GM19438 (cell line): ENCODE results near the gene C2CD4B.

ENCODE experiments used
- ATAC-seq: cut with Tn5 transposase; IDR thresholded peaks from one replicate; pipeline ENCODE4 v1.9.1; 2021; ENCODE audit warnings: low read depth; ENCODE audit not compliant: unreplicated experiment

C2CD4B gene

GRCh38 chr15:62150445-62150844 is 14.6 kb downstream of the C2CD4B start:
- no peak for ATAC-seq

DNA sequence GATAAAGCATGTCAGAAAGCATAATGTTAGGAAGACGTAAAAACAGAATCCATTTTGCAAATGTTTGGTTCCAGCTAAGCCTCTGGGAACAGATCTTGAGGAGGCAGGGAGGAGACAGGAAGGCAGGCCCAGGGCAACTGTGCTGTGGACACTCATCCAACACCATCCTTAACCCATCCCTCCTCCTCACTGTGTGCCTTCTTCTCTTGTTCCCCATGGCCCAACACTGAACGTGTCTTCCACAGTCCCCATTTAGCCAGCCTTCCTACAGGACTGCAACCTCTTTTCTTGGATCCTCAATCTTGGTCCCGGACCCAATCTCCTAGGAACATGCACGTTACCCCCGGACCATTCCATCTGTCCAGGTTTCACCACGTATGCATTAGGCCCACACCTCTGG is 15.4 kb downstream of the C2CD4B start:
- ATAC-seq, result no peak

- ATAC-seq, result no peak
Observed at GRCh38 chr15:62147551-62147950, 17.5 kb downstream of the C2CD4B start.

DNA sequence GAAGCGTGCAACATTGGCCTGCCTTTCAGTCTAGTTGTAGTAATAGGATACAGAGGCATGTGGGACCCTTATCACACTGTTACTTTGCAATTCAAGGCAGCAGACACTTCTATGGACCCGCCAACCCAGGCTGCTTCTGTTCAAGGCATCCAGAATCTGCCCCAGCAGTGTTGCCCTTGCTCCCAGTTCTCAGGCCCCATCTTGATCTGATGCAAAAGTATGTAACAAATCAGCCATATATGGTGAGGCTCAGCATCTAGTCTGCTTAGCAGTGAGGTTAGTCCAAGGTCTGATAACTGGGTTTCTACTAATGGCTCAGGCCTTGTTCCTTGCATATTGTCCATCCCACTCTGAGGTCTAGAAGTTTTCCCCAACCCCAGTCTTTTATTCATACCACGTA is 17.9 kb downstream of the C2CD4B start:
- no peak for ATAC-seq

DNA sequence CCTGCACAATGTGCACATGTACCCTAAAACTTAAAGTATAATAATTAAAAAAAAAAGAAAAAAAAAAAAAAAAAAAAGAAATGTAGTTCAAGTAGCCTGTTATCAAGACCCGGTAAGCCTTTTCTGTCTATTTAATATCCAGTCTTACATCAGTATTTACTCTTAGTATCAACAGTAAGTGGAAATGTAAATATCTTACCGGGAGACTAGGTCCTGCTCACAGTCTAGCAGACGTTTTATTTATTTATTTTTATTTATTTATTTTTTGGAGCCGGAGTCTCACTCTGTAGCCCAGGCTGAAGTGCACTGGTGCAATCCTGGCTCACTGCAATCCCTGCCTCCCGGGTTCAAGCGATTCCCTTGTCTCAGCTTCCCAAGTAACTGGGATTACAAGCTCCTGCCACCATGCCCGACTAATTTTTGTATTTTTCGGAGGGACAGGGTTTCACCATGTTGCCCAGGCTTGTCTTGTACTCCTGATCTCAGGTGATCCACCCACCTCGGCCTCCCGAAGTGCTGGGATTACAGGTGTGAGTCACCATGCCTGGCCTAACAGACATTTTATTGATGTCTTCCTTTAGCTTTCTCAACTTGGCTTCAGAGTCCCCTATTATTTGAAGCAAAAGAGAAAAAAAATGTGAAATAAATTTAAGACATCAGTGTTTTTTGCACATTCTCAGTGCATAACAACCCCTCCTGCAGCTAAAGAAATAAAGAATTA is 19.9 kb downstream of the C2CD4B start:
- no peak for ATAC-seq

DNA sequence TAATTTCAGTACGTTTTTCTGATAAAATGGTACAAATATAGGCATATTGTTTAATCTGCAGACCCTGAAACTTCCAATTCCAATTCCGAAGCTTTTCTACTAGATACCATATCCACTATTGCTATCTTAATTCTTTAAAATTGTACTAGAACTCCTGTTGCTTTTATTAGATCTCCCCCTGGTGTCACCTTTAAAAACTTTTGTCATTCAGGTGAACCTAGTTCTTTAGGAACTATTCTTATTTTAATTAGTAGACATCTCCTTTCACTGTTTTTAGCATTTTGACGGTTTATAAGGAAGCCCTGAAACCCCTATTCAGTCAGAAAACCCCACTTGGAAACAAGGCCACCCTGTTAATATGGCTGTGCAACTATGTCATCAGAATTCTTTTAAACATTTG is 22.3 kb downstream of the C2CD4B start:
- ATAC-seq, result no peak

GRCh38 chr15:62141643-62142588 is 23.2 kb downstream of the C2CD4B start:
- ATAC-seq, result no peak

DNA sequence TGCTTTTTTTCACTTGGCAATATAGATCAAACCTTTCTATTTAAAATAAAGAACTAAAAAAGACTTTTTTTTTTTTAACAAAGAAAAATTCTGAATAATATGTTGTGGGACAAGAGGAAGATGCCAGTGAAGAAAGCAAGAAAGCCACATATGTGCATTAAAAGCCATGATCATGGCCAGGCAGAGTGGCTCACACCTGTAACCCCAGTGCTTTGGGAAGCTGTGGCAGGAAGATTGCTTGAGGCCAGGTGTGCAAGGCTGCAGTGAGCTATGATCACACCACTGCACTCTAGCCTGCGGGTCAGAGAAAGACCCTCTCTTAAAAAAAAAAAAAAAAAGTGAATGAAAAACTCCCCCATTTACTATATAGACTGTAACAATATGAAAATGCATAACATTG is 23.9 kb downstream of the C2CD4B start:
- no peak for ATAC-seq

DNA sequence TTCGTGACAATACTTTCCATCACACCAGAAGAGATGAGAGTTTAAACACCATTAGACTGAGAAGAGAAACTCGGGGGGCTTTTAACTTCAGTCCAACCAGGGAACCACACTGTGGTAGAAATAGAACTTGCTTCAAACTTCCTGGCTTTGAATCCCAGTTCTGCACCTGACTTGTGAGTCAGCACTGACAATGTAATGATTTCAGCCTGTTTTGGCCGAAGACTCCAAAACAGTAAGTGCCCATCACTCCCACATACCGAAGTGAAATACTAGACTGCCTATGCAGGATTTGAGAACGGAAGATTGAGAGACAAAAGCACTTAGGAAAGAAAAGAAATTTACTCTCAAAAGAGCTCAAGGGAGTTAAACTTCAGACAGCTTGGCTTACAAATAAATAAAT is 27.0 kb downstream of the C2CD4B start:
- ATAC-seq, result no peak

- no peak for ATAC-seq
Observed at GRCh38 chr15:62136911-62137865, 27.9 kb downstream of the C2CD4B start.

- ATAC-seq, result no peak
Observed at GRCh38 chr15:62135532-62136134, 29.5 kb downstream of the C2CD4B start.

- no peak for ATAC-seq
Observed at GRCh38 chr15:62133141-62133540, 31.9 kb downstream of the C2CD4B start.

DNA sequence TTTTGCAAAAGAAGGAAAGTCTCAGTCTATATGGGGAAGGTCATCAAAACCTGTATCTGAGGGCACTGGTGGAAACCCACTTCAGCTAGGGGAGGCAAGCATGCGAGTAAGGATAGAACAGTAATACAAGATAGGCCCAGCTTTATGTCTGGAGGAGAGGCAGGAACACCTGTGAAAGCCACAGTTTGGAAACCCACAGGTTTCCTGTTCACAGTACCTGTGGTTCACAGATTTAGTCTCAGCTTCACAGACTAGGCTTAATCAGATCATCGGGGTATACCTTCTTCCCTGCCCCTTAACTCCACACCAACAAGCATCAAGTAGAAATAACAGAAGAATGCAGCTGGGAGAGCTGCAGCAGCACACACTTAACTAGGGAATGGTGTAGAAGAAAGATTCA is 36.2 kb downstream of the C2CD4B start:
- no peak for ATAC-seq

- ATAC-seq, result no peak
Observed at GRCh38 chr15:62126364-62126763, 38.7 kb downstream of the C2CD4B start.

DNA sequence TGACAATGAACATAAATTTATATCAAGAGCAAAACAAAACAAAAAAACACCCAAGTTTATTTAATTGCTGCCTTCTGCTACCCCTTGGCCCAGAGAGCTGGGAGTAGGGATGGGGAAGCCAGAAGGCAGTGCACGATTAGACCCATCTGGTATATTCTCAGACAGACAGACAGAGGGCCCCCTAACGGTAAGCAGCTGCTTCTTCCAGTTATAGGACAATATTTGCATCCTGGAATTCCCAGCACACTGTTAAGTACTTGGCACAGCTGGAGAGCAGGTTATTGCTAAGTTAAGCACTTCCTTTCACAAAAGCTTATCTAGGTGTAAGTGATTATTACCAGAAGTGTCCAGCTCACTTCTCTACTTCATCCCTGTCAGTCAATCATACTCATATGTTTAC is 39.3 kb downstream of the C2CD4B start:
- ATAC-seq, result no peak

GRCh38 chr15:62124973-62125303 is 40.1 kb downstream of the C2CD4B start:
- ATAC-seq, result no peak

- no peak for ATAC-seq
Observed at GRCh38 chr15:62124176-62124972, 40.7 kb downstream of the C2CD4B start.

- ATAC-seq, result no peak
Observed at GRCh38 chr15:62122249-62122648, 42.8 kb downstream of the C2CD4B start.

DNA sequence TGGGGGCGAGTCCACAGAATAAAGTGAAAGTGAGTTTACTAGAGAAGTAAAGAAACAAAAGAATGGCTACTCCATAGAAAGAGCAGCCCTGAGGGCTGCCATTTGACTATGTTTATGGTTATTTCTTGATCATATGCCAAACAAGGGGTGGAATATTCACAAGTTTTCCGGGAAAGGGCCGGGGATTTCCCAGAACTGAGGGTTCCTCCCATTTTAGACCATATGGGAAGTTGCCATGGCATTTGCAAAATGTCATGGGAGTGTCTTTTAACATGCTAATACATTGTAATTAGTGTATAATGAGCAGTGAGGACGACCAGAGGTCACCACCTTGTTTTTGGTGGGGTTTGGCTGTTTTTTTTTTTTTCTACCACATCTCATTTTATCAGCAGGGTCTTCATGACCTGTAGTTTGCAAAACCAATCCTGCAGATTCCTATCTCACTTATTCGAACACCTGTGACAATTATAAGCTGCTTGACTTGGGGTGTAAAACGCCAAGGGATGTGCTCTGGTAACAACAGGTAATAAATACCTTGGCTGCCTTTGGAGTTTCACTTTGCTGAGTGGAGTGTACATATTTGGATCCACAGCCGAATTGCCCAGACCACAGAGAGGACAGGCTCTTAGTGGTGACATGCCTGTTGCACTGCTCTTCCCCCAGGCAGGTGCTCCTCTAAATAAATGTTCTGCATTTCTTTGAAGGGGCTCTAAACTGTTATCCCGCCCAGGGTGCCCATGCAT is 43.6 kb downstream of the C2CD4B start:
- no peak for ATAC-seq
